Measurements from ENCODE around the gene PTPN13.

Gene PTPN13

DNA sequence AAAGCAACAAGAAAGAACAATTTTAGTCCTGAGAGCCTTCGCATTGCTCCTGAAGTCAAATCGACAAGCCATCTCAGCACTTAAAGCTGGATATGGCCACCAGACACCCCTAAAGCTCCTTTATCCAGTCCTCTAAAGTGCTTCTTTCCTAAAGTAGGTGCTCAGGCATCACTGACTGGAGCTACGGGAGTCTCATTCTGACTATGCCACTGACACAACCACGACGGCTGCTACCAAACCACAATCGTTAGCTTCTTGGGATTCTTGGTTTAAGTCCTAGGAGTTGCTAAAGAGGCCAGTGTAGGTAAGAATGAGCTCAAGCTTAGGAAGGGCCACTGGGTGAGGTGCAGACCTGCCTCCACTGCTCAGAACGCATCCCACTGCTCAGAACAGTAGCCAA, 254.0 kb downstream of the PTPN13 start:
- H3K4me3 ChIP-seq (ENCODE audit: low read length) = no peak overlapping the region
- H3K27ac ChIP-seq (ENCODE audit: low read length) = no peak overlapping the region

DNA sequence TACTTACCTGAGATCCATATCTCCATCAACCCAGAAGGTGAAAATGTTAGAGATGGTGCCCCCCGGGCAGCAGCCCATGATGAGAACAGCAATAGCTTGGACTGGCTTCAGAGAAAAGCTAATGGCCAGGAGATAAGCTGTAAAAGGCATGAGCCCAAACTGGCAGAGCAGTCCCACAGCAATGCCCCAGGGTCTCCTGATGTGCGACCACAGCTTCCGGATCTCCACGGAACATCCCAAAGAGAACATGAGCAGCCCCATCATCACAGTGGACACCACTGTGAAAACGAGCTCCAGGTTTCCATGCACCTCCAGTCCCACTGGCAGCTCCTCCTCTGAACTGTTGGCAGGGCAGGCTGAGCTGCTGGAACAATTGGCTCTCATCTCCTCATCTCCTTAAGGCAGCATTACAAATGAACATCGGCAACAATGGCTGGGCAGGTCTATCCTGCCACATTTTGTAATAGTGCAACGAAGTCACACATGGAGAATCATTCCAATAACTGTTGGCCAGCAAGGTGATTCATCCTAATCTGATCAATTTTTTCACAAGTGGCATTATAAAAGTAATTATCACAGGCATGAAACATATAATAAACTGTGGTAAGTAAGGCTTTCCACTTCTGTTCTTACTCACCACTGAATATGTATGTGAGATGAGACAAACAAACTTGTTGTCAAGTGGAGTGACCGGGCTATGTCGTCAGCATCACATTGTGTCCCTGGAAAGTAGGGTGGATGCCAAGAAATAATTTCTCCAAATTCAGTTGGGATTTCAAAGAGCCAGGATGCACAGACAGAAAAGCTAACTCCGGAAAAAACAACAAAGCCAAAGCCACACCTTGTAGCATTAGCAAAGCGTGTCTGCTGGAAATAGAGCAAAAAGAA, 254.9 kb downstream of the PTPN13 start, which contains the start of gene SLC10A6:
Gene SLC10A6 (minus strand): TSS at position 653 of the 888 bp plus-strand sequence. CDS start 269 bp downstream, at position 384.
- Histone ChIP-seq H3K36me3 (ENCODE audit: control insufficient read depth, low read depth, low read length) (no peaks in the 10 kb centered on the region), H3K9me3 (ENCODE audit: control insufficient read depth, low read depth, low read length) (no peaks in the 10 kb centered on the region), H3K27ac (ENCODE audit: low read length) (no peak within 1 kb of the TSS), H3K27me3 (ENCODE audit: control insufficient read depth, insufficient read depth, low read length) (no peaks in the 10 kb centered on the region), H3K9ac (ENCODE audit: low read length) (no peak within 1 kb of the TSS), H3K4me1 (ENCODE audit: control insufficient read depth, low read depth, low read length) (peaks cover 6% of the 10 kb centered on the region), H3K4me3 (ENCODE audit: low read length) (no peak within 1 kb of the TSS)

More for the DNA sequence above, 254.0 kb downstream of the PTPN13 start:
- no peaks in the 10 kb centered on the region for H3K36me3 ChIP-seq (ENCODE audit: control insufficient read depth, low read depth, low read length)
- peaks cover 6% of the 10 kb centered on the region for H3K4me1 ChIP-seq (ENCODE audit: control insufficient read depth, low read depth, low read length)
- no peaks in the 10 kb centered on the region for H3K27me3 ChIP-seq (ENCODE audit: control insufficient read depth, insufficient read depth, low read length)
- no peak overlapping the region for H3K9ac ChIP-seq (ENCODE audit: low read length)
- no peaks in the 10 kb centered on the region for H3K9me3 ChIP-seq (ENCODE audit: control insufficient read depth, low read depth, low read length)

DNA sequence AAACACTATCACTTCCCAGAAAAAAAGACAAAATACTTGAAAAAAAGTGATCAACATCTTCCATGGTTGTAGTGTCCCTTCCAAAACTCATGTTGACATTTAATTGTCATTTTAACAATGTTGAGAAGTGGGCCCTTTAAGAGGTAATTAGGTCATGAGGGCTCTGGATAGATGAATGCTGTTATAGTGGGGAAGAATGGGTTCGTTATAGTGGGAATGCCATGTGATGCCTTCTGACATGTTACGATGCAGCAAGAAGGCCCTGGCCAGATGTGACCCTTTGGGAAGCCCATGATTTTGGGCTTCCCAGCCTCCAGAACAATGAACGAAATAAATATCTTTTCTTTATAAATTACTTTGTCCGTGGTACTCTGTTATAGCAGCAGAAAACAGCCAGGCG, 259.1 kb downstream of the PTPN13 start:
- Histone ChIP-seq H3K36me3 (ENCODE audit: control insufficient read depth, low read depth, low read length) (no peaks in the 10 kb centered on the region), H3K9me3 (ENCODE audit: control insufficient read depth, low read depth, low read length) (no peaks in the 10 kb centered on the region), H3K27me3 (ENCODE audit: control insufficient read depth, insufficient read depth, low read length) (peaks cover 9% of the 10 kb centered on the region), H3K27ac (ENCODE audit: low read length) (no peak overlapping the region), H3K4me1 (ENCODE audit: control insufficient read depth, low read depth, low read length) (peaks cover 11% of the 10 kb centered on the region), H3K4me3 (ENCODE audit: low read length) (no peak overlapping the region), H3K9ac (ENCODE audit: low read length) (no peak overlapping the region)

DNA sequence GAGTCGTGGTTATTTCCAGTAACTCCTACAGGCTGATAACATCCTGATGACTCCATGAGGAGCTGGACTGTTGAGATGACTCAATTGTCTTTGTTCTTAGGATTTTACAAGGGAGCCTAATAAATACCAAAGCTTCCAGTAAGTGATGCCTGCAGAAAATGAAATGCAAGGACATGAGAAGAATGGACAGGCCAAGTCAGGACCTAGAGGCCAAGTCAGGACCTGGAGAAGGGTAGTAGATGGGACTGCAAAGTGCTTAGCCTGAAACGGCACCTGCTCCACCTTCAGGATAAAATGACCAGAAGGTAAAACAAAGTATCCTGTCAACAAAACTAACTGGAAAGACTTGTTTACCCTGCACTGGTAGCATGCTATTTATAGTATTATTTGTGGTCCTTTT, 261.5 kb downstream of the PTPN13 start:
- Histone ChIP-seq H3K4me3 (ENCODE audit: low read length) (no peak overlapping the region), H3K9me3 (ENCODE audit: control insufficient read depth, low read depth, low read length) (no peaks in the 10 kb centered on the region), H3K36me3 (ENCODE audit: control insufficient read depth, low read depth, low read length) (no peaks in the 10 kb centered on the region), H3K27ac (ENCODE audit: low read length) (no peak overlapping the region), H3K4me1 (ENCODE audit: control insufficient read depth, low read depth, low read length) (peaks cover 11% of the 10 kb centered on the region), H3K27me3 (ENCODE audit: control insufficient read depth, insufficient read depth, low read length) (peaks cover 16% of the 10 kb centered on the region), H3K9ac (ENCODE audit: low read length) (no peak overlapping the region)

DNA sequence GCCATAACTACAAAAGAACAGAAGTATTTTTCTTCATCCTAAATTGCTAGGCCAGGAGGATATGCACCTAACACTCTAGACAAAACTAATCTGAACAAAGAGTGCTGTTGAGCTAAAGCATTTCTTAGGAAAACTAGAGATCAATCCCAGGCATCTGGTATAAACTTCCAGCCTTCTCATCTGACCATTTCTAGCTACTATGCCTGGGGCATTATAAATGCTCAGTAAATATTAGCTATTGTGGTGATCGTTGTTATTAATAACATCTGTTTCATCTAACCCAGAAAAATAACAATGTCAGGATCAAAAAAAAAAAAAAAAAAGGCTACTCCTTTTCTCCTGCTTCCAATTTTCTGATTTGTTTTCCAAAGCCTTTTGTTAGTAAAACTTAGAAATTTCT, 262.8 kb downstream of the PTPN13 start:
- peaks cover 16% of the 10 kb centered on the region for H3K27me3 ChIP-seq (ENCODE audit: control insufficient read depth, insufficient read depth, low read length)
- no peak overlapping the region for H3K9ac ChIP-seq (ENCODE audit: low read length)
- no peaks in the 10 kb centered on the region for H3K9me3 ChIP-seq (ENCODE audit: control insufficient read depth, low read depth, low read length)
- H3K4me3 ChIP-seq (ENCODE audit: low read length) = no peak overlapping the region
- peaks cover 11% of the 10 kb centered on the region for H3K4me1 ChIP-seq (ENCODE audit: control insufficient read depth, low read depth, low read length)
- no peaks in the 10 kb centered on the region for H3K36me3 ChIP-seq (ENCODE audit: control insufficient read depth, low read depth, low read length)
- no peak overlapping the region for H3K27ac ChIP-seq (ENCODE audit: low read length)

DNA sequence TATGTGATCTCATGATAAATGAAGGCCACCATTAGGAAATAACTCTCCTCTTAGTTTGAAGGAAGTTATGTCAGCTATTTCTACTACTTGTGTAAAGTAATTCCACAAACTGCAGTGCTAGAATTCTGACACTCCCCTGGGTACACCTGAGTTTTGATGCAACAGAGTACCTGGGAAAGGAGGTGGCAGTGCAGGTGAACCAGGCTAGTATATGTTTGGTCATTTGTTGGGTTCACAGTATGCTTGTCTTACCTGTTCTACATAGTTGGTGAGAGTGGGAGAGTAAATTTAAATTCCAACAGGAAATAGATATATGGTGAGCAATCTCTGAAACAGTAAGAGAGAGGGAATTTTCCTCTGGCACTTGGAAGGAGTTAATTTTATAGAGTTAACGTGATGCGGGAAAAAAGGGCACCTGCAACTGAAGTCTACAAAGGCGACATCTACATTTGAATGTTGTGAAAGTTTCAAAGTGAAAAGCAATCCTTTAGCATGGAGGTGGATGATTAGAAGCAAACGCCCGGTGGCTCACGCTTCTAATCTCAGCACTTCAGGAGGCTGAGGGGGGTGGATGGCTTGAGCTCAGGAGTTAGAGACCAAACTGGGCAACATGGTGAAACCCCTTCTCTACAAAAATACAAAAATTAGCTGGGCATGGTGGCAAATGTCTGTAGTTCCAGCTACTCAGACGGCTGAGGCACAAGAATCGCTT, 263.4 kb downstream of the PTPN13 start:
- Histone ChIP-seq H3K4me3 (ENCODE audit: low read length) (no peak overlapping the region), H3K27ac (ENCODE audit: low read length) (no peak overlapping the region), H3K27me3 (ENCODE audit: control insufficient read depth, insufficient read depth, low read length) (peaks cover 16% of the 10 kb centered on the region), H3K36me3 (ENCODE audit: control insufficient read depth, low read depth, low read length) (no peaks in the 10 kb centered on the region), H3K4me1 (ENCODE audit: control insufficient read depth, low read depth, low read length) (peaks cover 11% of the 10 kb centered on the region), H3K9ac (ENCODE audit: low read length) (no peak overlapping the region), H3K9me3 (ENCODE audit: control insufficient read depth, low read depth, low read length) (no peaks in the 10 kb centered on the region)

All from iPS-18a (cell line).